Neural progenitor cell (in vitro differentiated cells): ENCODE results near the gene HAAO. TPM values are rescaled to one million over a fixed set of nuclear protein-coding genes. Genes with fewer than 3 reads are reported as not detected.
"Not testable (repeated sequence)": the region's sequence is repeated elsewhere in the genome, so short reads cannot be mapped to it uniquely, and the experiment has no call there.

Experiments
- DNase-seq: peaks from one replicate; pipeline ENCODE4 v3.0.0-alpha.2; 2016; ENCODE audit warnings: low spot score
- H2AFZ ChIP-seq: fragments of 200-600 bp; sonication (generic); replicated peaks from 2 replicates; pipeline ENCODE4 v1.6.1; 2016; ENCODE audit warnings: antibody characterized with exemption
- H3F3A ChIP-seq: fragments of 200-600 bp; sonication (generic); 2 replicates; pipeline ENCODE4 v1.6.1; 2016; ENCODE audit warnings: antibody characterized with exemption, low read depth
- H3K27ac ChIP-seq: fragments of 200-600 bp; sonication (generic); 2 replicates; pipeline ENCODE4 v1.5.1; 2016; ENCODE audit warnings: mild to moderate bottlenecking
- H3K27me3 ChIP-seq: fragments of 200-600 bp; sonication (generic); 2 replicates; pipeline ENCODE4 v1.6.1; 2016; ENCODE audit warnings: mild to moderate bottlenecking, moderate library complexity
- H3K36me3 ChIP-seq: fragments of 200-600 bp; sonication (generic); 2 replicates; pipeline ENCODE4 v1.5.1; 2016
- H3K4me1 ChIP-seq: fragments of 200-600 bp; sonication (generic); 2 replicates; pipeline ENCODE4 v1.6.1; 2016; ENCODE audit warnings: mixed run types
- H3K4me2 ChIP-seq: fragments of 200-600 bp; sonication (generic); 2 replicates; pipeline ENCODE4 v1.6.1; 2016
- H3K4me3 ChIP-seq: fragments of 200-600 bp; sonication (generic); 2 replicates; pipeline ENCODE4 v1.5.1; 2016
- H3K79me2 ChIP-seq: fragments of 200-600 bp; sonication (generic); 2 replicates; pipeline ENCODE4 v1.6.1; 2016; ENCODE audit warnings: low read depth
- H3K9ac ChIP-seq: fragments of 200-600 bp; sonication (generic); 2 replicates; pipeline ENCODE4 v1.6.1; 2016
- H3K9me3 ChIP-seq: fragments of 200-600 bp; sonication (generic); 2 replicates; pipeline ENCODE4 v1.5.1; 2016; ENCODE audit warnings: low read depth
- H4K20me1 ChIP-seq: fragments of 200-600 bp; sonication (generic); 2 replicates; pipeline ENCODE4 v1.6.1; 2016; ENCODE audit warnings: low read depth
- H3K27ac Mint-ChIP-seq: 3 replicates; pipeline ENCODE4 v1.8.0; 2021; ENCODE audit warnings: mixed read lengths
- H3K27me3 Mint-ChIP-seq: 2 replicates; pipeline ENCODE4 v1.8.0; 2022; ENCODE audit warnings: low read depth, mild to moderate bottlenecking, inconsistent platforms, moderate library complexity, mixed read lengths; ENCODE audit not compliant: insufficient read depth
- H3K36me3 Mint-ChIP-seq: 3 replicates; pipeline ENCODE4 v1.8.0; 2021; ENCODE audit warnings: mixed read lengths
- H3K4me1 Mint-ChIP-seq: 3 replicates; pipeline ENCODE4 v1.8.0; 2021; ENCODE audit warnings: mixed read lengths
- H3K4me3 Mint-ChIP-seq: 3 replicates; pipeline ENCODE4 v1.8.0; 2021; ENCODE audit warnings: mild to moderate bottlenecking, moderate library complexity, mixed read lengths
- H3K9me3 Mint-ChIP-seq: 3 replicates; pipeline ENCODE4 v1.8.0; 2020; ENCODE audit warnings: mixed read lengths
- EZH2 ChIP-seq: fragments of 200-600 bp; sonication (generic); IDR thresholded peaks from 2 replicates; pipeline ENCODE4 v1.6.1; 2017; ENCODE audit warnings: antibody characterized with exemption, mild to moderate bottlenecking, moderate library complexity
- EZH2phosphoT487 ChIP-seq: fragments of 200-600 bp; sonication (generic); IDR thresholded peaks from 2 replicates; pipeline ENCODE4 v1.6.1; 2017; ENCODE audit warnings: antibody characterized with exemption
- total RNA-seq: library from RNA; depleted of rRNA; stranded (reverse); fragments of >200 nt; gene quantifications from 2 replicates; pipeline ENCODE4 v1.2.3, GENCODE V29; 2015; ENCODE audit warnings: low replicate concordance
- TF ChIP-seq, protein P1 (sequence below): fragments of 200-600 bp; sonication (generic); IDR thresholded peaks from 2 replicates; pipeline ENCODE4 v1.5.1; 2017; ENCODE audit warnings: antibody characterized with exemption, mild to moderate bottlenecking

Gene HAAO
- total RNA-seq, 1 donor from 2014 or later = 0.77 TPM

DNA sequence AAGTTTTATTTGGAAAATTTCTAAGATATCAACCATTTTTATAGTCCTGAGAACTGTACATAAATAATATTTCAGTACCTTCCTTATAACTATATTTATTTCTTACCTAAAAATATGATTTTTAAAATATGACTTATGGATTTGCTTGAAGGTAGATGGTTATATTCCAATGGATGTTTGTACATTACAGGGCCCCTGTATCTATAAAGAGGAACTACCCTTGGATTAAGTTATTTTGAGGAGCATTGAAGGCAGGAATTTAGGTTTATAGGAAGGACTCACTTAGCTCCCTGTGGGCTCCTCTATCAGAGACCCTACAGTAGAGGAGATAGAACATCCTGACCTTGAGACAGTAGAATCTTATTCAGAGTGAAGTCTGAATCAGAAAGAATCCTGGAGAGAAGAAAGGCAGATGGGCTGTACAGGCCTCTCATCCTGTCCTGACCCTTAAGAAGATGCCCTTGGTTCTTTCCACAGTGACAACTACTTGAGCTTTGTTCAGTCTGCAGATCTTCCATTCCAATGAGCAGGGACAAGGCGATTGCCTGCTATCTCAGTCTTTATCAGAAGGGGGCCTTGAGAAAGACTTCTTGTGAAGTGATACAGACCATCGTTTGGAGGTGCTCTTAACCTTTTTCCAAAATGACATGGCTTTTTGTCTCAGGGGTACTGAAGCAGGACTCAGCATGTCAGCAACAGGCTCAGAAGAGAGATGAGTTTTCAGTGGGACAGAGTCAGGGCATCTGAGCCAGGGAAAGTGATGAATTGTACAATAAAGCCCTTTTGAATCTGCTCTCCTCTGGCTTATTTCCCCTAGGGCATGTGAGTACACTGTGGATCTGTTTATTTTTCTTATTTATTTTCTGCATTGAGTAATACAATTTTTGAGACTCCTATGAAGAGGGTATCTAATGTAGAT, 49.4 kb downstream of the HAAO start:
- Histone ChIP-seq H4K20me1 (no peaks in the 10 kb centered on the region), H3K4me2 (no peak overlapping the region), H3K36me3 (no peaks in the 10 kb centered on the region), H3K9me3 (no peaks in the 10 kb centered on the region), H3K27me3 (no peaks in the 10 kb centered on the region), H2AFZ (no peak overlapping the region), H3K9ac (no peak overlapping the region), H3K79me2 (no peaks in the 10 kb centered on the region), H3K27ac (no peak overlapping the region), H3F3A (no peaks in the 10 kb centered on the region), H3K4me1 (no peaks in the 10 kb centered on the region), H3K4me3 (no peak overlapping the region)
- DNase-seq = no peak
- Mint-ChIP-seq H3K27me3 (peaks cover 7% of the 10 kb centered on the region), H3K27ac (no peak overlapping the region), H3K4me3 (no peak overlapping the region), H3K4me1 (no peaks in the 10 kb centered on the region), H3K9me3 (no peaks in the 10 kb centered on the region), H3K36me3 (peaks cover 17% of the 10 kb centered on the region)
- TF ChIP-seq EZH2 = no peak

DNA sequence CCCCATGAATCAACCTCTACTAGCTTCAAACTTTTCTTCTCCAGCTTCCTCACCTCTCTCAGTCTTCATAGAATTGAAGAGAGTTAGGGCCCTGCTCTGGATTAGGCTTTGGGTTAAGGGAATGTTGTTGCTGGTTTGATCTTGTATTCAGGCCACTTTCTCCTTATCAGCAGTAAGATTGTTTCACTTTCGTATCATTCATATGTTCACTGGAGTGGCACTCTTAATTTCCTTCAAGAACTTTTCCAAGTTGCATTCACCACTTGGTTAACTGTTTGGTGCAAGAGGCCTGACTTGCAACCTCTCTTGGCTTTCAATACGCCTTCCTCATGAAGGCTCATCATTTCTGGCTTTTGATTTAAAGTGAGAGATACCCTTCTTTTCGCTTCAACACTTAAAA, 51.2 kb downstream of the HAAO start:
- H3K27me3 Mint-ChIP-seq = peaks cover 7% of the 10 kb centered on the region
- TF ChIP-seq EZH2phosphoT487 = no peak
- TF ChIP-seq, protein P1, sequence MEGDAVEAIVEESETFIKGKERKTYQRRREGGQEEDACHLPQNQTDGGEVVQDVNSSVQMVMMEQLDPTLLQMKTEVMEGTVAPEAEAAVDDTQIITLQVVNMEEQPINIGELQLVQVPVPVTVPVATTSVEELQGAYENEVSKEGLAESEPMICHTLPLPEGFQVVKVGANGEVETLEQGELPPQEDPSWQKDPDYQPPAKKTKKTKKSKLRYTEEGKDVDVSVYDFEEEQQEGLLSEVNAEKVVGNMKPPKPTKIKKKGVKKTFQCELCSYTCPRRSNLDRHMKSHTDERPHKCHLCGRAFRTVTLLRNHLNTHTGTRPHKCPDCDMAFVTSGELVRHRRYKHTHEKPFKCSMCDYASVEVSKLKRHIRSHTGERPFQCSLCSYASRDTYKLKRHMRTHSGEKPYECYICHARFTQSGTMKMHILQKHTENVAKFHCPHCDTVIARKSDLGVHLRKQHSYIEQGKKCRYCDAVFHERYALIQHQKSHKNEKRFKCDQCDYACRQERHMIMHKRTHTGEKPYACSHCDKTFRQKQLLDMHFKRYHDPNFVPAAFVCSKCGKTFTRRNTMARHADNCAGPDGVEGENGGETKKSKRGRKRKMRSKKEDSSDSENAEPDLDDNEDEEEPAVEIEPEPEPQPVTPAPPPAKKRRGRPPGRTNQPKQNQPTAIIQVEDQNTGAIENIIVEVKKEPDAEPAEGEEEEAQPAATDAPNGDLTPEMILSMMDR = no peak
- TF ChIP-seq EZH2 = no peak
- Histone ChIP-seq H3K9me3 (no peaks in the 10 kb centered on the region), H3K27me3 (no peaks in the 10 kb centered on the region), H3K4me2 (no peak overlapping the region), H2AFZ (no peak overlapping the region), H4K20me1 (no peaks in the 10 kb centered on the region), H3K79me2 (no peaks in the 10 kb centered on the region), H3K4me1 (no peaks in the 10 kb centered on the region), H3K36me3 (no peaks in the 10 kb centered on the region), H3K9ac (no peak overlapping the region), H3K4me3 (no peak overlapping the region), H3F3A (no peaks in the 10 kb centered on the region), H3K27ac (no peak overlapping the region)
- no peak for DNase-seq
- H3K36me3 Mint-ChIP-seq = peaks cover 23% of the 10 kb centered on the region
- H3K27ac Mint-ChIP-seq = no peak overlapping the region
- H3K4me3 Mint-ChIP-seq = no peak overlapping the region
- no peaks in the 10 kb centered on the region for H3K4me1 Mint-ChIP-seq
- peaks cover under 1% of the 10 kb centered on the region for H3K9me3 Mint-ChIP-seq

DNA sequence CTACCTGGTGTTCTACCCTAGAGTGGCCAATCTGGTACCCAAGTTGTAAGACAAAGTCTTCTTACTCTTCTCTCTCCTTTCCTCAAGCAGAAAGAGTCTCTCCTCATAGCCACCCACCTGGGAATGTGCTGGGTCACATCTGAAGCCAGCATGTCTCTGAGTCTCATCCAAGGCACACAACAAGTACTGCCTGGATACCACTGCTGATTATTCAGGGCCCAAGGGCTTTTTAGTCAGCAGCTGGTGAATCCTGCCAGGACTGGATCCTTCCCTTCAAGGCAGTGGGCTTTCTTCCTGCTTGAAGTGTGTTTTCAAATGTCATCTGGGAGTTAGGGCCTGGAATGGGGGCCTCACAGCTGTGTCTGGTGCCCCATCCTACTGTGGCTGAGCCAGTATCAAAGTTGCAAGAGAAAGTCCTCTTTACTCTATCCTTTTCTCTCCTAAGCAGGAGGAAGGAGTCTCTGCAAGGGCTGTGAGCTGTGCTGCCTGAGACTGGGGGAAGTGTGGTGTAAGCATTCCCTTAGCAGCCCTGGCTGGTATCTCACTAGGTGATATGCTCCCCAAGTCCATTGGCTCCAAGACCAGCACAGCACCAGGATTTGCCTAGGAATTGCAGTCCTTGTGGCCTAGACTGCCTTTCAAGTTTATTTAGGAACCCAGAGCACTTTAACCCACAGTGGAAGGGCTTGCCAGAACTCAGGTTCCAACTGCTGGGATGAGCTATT, 55.6 kb downstream of the HAAO start:
- H3K9me3 Mint-ChIP-seq = peaks cover 12% of the 10 kb centered on the region
- H3K4me2 ChIP-seq = no peak overlapping the region
- DNase-seq = no peak
- no peak overlapping the region for H3K27ac Mint-ChIP-seq
- H3K79me2 ChIP-seq = no peaks in the 10 kb centered on the region
- no peak overlapping the region for H2AFZ ChIP-seq
- peaks cover 4% of the 10 kb centered on the region for H3K36me3 ChIP-seq
- no peak overlapping the region for H3K27ac ChIP-seq
- H3K36me3 Mint-ChIP-seq = peaks cover 32% of the 10 kb centered on the region
- H4K20me1 ChIP-seq = no peaks in the 10 kb centered on the region
- no peaks in the 10 kb centered on the region for H3K9me3 ChIP-seq
- no peaks in the 10 kb centered on the region for H3K4me1 ChIP-seq
- no peaks in the 10 kb centered on the region for H3F3A ChIP-seq
- TF ChIP-seq, protein P1 = no peak
- no peak for TF ChIP-seq EZH2
- no peak for TF ChIP-seq EZH2phosphoT487
- H3K4me1 Mint-ChIP-seq = no peaks in the 10 kb centered on the region
- no peak overlapping the region for H3K4me3 ChIP-seq
- H3K27me3 Mint-ChIP-seq = no peaks in the 10 kb centered on the region
- no peak overlapping the region for H3K9ac ChIP-seq
- no peak overlapping the region for H3K4me3 Mint-ChIP-seq
- H3K27me3 ChIP-seq = no peaks in the 10 kb centered on the region

DNA sequence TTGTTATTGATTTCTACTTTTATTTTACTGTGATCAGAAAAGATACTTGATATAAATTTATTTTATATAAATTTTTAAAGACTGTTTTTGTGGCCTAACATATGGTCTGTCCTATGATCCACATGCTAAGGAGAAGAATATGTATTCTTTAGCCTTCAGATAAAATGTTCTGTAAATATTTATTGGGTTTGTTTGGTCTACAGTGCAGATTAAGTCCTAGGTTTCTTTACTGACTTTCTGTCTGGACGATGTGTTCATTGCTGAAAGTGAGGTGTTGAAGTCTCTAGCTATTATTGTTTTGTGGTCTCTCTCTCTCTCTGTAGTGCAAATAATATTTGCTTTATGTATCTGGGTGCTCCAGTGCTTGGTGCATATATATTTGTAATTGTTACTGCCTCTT, 58.5 kb downstream of the HAAO start:
- no peaks in the 10 kb centered on the region for H3K27me3 ChIP-seq
- TF ChIP-seq EZH2 = no peak
- no peak for TF ChIP-seq EZH2phosphoT487
- TF ChIP-seq, protein P1 = no peak
- no peak overlapping the region for H3K9ac ChIP-seq
- H3K79me2 ChIP-seq = no peaks in the 10 kb centered on the region
- no peak overlapping the region for H3K27ac ChIP-seq
- peaks cover 22% of the 10 kb centered on the region for H3K9me3 Mint-ChIP-seq
- no peak for DNase-seq
- no peaks in the 10 kb centered on the region for H3K4me1 ChIP-seq
- no peak overlapping the region for H3K4me3 ChIP-seq
- H3K27ac Mint-ChIP-seq = no peak overlapping the region
- no peak overlapping the region for H2AFZ ChIP-seq
- H3F3A ChIP-seq = no peaks in the 10 kb centered on the region
- no peaks in the 10 kb centered on the region for H3K4me1 Mint-ChIP-seq
- no peaks in the 10 kb centered on the region for H3K27me3 Mint-ChIP-seq
- H3K4me3 Mint-ChIP-seq = no peak overlapping the region
- H3K36me3 ChIP-seq = peaks cover 8% of the 10 kb centered on the region
- peaks cover 39% of the 10 kb centered on the region for H3K36me3 Mint-ChIP-seq
- H3K9me3 ChIP-seq = no peaks in the 10 kb centered on the region
- no peak overlapping the region for H3K4me2 ChIP-seq
- no peaks in the 10 kb centered on the region for H4K20me1 ChIP-seq

DNA sequence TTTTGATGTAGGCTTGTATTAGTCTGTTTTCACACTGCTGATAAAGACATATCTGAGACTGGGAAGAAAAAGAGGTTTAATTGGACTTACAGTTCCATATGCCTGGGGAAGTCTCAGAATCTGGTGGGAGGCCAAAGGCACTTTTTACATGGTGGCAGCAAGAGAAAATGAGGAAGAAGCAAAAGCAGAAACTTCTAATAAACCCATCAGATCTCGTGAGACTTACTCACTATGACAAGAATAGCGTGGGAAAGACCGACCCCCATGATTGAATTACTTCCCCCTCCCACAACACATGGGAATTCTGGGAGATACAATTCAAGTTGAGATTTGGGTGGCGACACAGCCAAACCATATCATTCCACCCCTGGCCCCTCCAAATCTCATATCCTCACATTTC, 61.1 kb downstream of the HAAO start:
- not testable (repeated sequence) for H3K9ac ChIP-seq, H3K4me1 Mint-ChIP-seq, H3K4me1 ChIP-seq, H2AFZ ChIP-seq, H3K4me3 Mint-ChIP-seq, H3K27me3 ChIP-seq, H3K27ac ChIP-seq, H3K79me2 ChIP-seq, H3K4me2 ChIP-seq, DNase-seq, H3K27ac Mint-ChIP-seq, H4K20me1 ChIP-seq, H3K4me3 ChIP-seq, H3K36me3 ChIP-seq, H3K9me3 ChIP-seq, H3K27me3 Mint-ChIP-seq, H3F3A ChIP-seq
- H3K9me3 Mint-ChIP-seq = peaks cover 25% of the 10 kb centered on the region
- peaks cover 42% of the 10 kb centered on the region for H3K36me3 Mint-ChIP-seq
